ENCODE results near the gene MBNL1.

DNA sequence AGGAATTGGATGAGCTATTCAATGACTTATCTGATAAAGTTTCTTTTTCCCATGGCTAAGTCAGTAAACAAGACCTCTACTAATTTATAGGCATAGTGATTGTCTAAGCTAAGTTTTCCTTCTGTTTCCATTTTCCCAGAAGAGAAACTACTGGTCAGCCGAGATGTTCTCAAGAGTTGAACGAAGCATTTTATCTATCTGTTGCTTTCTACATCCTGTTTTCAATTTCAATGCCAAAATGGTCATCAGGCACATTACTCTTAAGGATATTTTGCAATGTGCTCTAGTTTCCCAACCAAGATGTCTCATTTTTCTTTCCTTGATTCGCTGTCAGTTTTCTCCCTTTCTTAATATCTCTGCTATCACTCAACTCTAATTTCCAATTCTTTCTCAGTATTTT, 228.7 kb downstream of the MBNL1 start:
- TF ChIP-seq, protein P1, sequence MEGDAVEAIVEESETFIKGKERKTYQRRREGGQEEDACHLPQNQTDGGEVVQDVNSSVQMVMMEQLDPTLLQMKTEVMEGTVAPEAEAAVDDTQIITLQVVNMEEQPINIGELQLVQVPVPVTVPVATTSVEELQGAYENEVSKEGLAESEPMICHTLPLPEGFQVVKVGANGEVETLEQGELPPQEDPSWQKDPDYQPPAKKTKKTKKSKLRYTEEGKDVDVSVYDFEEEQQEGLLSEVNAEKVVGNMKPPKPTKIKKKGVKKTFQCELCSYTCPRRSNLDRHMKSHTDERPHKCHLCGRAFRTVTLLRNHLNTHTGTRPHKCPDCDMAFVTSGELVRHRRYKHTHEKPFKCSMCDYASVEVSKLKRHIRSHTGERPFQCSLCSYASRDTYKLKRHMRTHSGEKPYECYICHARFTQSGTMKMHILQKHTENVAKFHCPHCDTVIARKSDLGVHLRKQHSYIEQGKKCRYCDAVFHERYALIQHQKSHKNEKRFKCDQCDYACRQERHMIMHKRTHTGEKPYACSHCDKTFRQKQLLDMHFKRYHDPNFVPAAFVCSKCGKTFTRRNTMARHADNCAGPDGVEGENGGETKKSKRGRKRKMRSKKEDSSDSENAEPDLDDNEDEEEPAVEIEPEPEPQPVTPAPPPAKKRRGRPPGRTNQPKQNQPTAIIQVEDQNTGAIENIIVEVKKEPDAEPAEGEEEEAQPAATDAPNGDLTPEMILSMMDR (IDR thresholded peaks at IDR 0.05), result no peak
- TF ChIP-seq ZFX (IDR thresholded peaks at IDR 0.05; ENCODE audit: borderline replicate concordance), result no peak
